ENCODE data around the gene CMSS1. TPM values are rescaled to one million over a fixed set of nuclear protein-coding genes. Genes with fewer than 3 reads are reported as not detected.

The CMSS1 gene
- total RNA-seq, 1 experiment from 2014 or later = 64.1 TPM

GRCh38 chr3:99943931-99944761, 126.5 kb downstream of the CMSS1 start:
- Histone ChIP-seq H3K27ac (ENCODE audit: low read depth, low read length) (no peak overlapping the region), H3K9me3 (ENCODE audit: control insufficient read depth in 1 of 2, insufficient read depth in 1 of 2, low read depth in 1 of 2, low read length in 2 of 2) (no peaks in the 10 kb centered on the region), H3K4me3 (replicated peaks in 1 of 2; ENCODE audit: low read depth in 1 of 2, low read length in 2 of 2) (no peak overlapping the region), H3K4me1 (ENCODE audit: control insufficient read depth in 1 of 2, insufficient read depth in 2 of 2, low read length in 2 of 2) (no peaks in the 10 kb centered on the region), H3K9ac (ENCODE audit: low read length) (no peak overlapping the region), H3K9me2 (ENCODE audit: insufficient read depth) (no peaks in the 10 kb centered on the region), H3K36me3 (ENCODE audit: control insufficient read depth in 1 of 2, insufficient read depth in 2 of 2, low read length in 2 of 2) (no peaks in the 10 kb centered on the region), H3K79me2 (ENCODE audit: insufficient read depth, low read length) (no peaks in the 10 kb centered on the region), H3K27me3 (ENCODE audit: insufficient read depth, low read length) (no peaks in the 10 kb centered on the region), H2AFZ (ENCODE audit: low read depth, low read length, poor library complexity, severe bottlenecking) (no peak overlapping the region), H4K20me1 (ENCODE audit: insufficient read depth) (no peaks in the 10 kb centered on the region; the same call in 1 of the 2 replicates), H3K4me2 (ENCODE audit: low read length) (no peak overlapping the region)
- DNase-seq (ENCODE audit: low read depth, low spot score) (no peak), ATAC-seq (no peak)
- POLR2A ChIA-PET = no interaction called here
- intact Hi-C loops (cut with micrococcal nuclease) = no loop called here
- RAD21 ChIA-PET (ENCODE audit: low non-redundant PET in 1 of 2, low total read pairs in 2 of 2, uncharacterized antibody in 2 of 2, unreplicated experiment in 2 of 2) = no interaction called here
- CTCF ChIA-PET = no interaction called here
- TF ChIP-seq EGR1 (IDR thresholded peaks at IDR 0.05; ENCODE audit: low read depth) (no peak), SP1 (IDR thresholded peaks at IDR 0.05; ENCODE audit: low read depth) (no peak), POLR2AphosphoS5 (IDR thresholded peaks at IDR 0.05; ENCODE audit: low read depth, low read length) (no peak), MAX (IDR thresholded peaks at IDR 0.05) (no peak), TCF7L2 (IDR thresholded peaks at IDR 0.05; ENCODE audit: borderline replicate concordance, extremely low read depth, insufficient read depth, insufficient read length) (no peak), ATF3 (IDR thresholded peaks at IDR 0.05) (no peak), EZH2 (IDR thresholded peaks at IDR 0.05) (no peak), ZBTB33 (IDR thresholded peaks at IDR 0.05; ENCODE audit: extremely low read depth, insufficient replicate concordance, low read length) (no peak), SIN3A (IDR thresholded peaks at IDR 0.05; ENCODE audit: low read depth) (no peak), CEBPB (IDR thresholded peaks at IDR 0.05; ENCODE audit: low read depth) (no peak), FOSL1 (IDR thresholded peaks at IDR 0.05; ENCODE audit: low read depth) (no peak), RAD21 (IDR thresholded peaks at IDR 0.05; ENCODE audit: low read depth) (no peak), CTCF (IDR thresholded peaks at IDR 0.05 in 2 of 3, conservative IDR thresholded peaks at IDR 0.05 in 1 of 3; ENCODE audit: borderline replicate concordance in 1 of 3, insufficient read depth in 1 of 3, low read depth in 2 of 3, low read length in 2 of 3) (no peak), YY1 (IDR thresholded peaks at IDR 0.05; ENCODE audit: extremely low read depth, insufficient replicate concordance, low read depth, low read length) (no peak), SRF (IDR thresholded peaks at IDR 0.05; ENCODE audit: low read depth) (no peak), POLR2A (IDR thresholded peaks at IDR 0.05; ENCODE audit: borderline replicate concordance, extremely low read depth, insufficient read depth, insufficient read length) (no peak)
- no TSS peak for BruUV-seq (replicated peaks)
